Stimulated activated CD8-positive, alpha-beta memory T cell treated with anti-CD3 and anti-CD28 coated beads, Interleukin-12 subunit alpha, Interleukin-12 subunit beta, amount 100 ng/mL, for 24 hours (primary cell): ENCODE results near the gene LY9.

Experiments
- DNase-seq: peaks from one replicate; pipeline ENCODE4 v3.0.0-alpha.2; 2020; ENCODE audit errors: extremely low read depth

The LY9 gene

DNA sequence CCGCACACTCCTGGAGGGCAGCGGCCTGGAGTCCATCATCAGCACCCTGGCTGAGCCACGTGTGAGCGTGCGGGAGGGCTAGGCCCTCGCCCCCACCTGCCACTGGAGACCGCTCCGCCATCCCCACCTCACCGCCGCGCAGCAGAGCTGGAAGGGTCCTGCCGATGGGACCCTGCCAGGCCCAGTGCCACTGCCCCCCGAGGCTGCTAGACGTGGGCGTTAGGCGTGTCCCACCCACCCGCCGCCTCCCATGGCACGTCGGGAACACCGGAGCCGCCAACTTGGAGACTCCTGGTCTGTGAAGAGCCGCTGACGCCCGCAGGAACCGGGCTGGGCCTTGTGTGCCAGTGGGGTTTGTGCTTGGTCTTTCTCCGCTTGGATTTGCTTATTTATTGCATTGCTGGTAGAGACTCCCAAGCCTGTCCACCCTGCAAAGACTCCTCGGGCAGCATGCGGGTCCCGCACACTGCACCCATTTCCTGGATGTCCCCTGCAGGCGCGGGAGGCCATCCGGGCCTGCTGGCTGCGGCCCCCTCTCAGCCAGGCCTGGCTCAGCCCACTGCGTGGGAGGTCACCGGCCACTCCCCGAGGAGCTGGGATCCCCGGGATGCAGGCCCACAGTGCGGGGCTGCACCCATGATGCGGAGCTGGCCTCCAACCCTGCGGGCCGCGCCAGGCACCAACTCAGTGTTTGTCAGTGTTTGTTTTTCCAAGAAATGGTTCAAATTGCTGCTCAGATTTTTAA, 6.0 kb downstream of the LY9 start:
- no peak for DNase-seq

DNA sequence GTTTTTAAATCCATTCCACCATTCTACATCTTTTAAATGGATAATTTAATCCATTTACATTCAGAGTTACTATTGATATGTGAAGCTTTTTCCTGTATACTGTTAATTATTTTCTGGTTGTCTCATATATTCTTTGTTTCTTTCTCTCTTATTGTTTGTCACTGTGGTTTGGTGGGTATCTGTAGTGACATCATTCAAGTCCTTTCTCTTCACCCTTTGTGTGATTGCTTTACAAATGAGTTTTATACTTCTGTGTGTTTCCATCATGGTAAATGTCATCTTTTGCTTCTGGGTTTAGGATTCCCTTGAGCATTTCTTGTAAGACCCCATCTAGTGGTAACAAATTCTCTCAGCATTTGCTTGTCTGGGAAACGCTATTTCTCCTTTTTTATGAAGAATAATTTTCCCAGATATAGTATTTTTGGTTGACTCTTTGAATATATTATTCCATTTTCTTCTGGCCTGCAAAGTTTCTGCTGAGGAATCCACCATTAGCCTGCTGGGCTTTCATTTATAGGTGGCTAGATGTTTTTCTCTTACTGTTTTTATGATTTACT, 10.2 kb downstream of the LY9 start:
- no peak for DNase-seq

DNA sequence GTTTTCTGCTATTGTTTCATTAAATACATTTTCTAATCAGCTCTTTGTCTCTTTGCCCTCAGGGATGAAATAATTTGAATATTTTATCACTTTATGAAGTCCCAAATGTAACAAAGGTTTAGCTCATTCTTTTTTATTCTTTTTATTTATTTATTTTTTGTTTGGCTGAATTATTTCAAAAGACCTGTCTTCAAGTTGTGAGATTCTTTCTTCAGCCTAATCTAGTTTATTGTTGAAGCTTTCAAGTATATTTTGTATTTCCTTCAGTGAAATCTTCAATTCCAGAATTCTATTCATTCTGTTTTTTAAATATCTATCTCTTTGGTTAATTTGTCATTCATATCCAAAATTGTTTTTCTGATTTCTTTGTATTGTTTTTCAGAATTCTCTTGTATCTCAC, 10.8 kb downstream of the LY9 start:
- DNase-seq = no peak

DNA sequence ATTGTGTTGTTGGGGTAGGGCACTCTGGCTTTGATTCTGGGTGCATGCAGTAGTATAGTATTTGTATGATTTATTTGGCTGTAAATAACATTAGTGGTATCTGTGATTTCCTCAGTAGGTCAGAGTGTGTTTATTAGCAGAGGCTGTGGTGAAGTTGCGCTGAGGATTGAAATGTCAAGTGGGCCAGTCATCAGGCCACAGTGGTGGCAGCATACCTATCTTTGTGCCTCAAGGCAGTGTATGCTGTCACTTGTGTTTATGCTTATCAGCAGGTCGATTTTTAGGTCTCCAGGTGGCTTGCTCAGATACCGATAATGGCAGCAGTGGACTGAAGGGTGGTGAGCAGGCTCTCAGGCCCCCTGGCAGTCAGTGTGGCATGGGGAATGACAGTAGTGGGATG, 11.3 kb downstream of the LY9 start:
- no peak for DNase-seq

DNA sequence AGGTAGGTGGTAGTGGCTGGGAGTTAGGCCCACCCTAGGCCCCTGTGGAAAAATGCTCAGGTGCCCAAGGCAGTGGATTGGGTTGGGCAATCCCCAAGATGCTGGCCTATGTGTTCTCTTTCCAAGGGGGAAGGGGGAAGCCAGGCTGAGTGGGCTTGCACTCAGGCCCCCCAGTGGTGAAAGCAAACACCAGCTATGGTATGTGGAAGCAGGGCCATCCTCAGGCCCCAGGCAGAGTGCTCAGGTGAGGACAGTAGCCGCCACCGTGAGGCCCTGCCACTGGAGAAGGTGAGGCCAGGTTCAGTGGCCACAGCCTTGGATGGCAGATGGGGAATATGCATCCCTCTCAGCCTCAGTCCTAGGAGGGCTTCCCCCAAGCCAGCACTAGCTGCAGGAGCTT, 11.8 kb downstream of the LY9 start:
- no peak for DNase-seq

DNA sequence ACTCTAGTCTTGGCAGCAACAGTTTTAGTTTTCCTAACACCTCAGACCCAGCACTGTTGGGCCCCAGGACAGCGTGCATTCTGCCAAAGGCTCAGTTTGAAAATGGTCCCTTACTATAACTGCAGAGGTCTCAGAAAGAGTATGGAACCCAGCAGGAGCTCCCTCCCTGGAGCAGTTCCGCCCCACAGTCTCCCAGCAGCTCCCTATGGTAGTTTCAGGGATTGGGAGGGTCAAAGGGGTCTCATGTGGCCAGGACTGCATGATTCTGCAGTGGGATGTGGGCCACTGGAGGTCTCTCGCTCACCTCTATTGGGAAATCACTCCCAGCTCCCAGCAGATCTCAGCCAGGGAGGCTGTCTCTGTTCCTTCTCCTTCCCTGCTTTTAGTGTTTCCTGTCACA, 12.3 kb downstream of the LY9 start:
- DNase-seq = no peak

DNA sequence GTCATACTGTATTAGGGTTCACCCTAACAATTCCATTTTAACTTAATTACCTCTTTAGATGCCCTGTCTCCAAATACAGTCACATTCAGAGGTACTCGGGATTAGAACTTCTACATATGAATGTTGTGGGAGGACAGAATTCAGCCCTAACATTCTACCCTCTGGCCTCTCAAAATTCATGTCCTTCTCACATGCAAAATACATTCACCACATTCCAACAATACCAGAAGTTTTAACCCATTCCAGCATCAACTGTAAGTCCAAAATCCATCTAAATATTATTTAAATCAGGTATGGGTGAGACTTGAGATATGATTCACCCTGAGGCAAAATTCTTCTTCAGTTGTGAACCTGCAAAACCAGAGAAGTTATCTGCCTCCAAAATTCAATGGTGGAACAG, 14.5 kb downstream of the LY9 start:
- no peak for DNase-seq

DNA sequence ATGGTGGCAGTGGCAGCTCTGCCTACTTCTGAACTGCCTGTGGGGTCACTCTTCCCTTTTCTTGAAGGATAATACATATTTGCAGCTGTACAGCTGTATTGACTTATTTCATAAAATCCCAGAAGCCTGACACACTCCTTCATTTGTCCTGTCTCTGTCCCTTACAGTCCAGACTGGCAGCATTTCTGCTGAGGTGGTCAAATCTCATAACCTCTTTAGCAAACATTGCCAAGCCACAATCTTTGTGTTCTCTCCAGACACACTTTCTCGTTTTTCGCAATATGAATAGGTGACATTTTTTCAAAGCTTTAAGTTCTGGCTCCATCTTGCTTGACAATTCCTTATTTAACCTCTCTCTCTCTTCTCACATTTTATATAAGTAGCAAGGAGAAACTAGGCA, 15.2 kb downstream of the LY9 start:
- DNase-seq = no peak

DNA sequence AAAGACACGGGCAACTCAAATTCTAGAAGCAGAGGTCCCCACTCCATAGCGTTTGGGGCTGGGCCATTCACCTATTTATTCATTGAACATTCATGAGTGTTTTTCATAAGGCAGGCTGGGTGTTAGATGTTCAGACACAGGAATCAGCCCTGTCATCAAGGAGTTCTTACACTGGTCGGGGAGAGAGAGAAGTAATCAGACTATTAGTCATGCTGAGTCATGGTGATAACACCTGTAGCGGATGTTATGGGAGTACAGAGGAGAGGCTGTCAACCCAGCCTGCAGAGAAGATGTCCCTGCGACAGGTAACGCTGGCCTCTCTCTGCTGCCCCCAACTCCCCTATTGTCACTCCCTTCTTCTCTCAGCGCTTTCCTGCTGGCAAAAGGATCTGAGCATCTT, 17.2 kb downstream of the LY9 start:
- DNase-seq = no peak

DNA sequence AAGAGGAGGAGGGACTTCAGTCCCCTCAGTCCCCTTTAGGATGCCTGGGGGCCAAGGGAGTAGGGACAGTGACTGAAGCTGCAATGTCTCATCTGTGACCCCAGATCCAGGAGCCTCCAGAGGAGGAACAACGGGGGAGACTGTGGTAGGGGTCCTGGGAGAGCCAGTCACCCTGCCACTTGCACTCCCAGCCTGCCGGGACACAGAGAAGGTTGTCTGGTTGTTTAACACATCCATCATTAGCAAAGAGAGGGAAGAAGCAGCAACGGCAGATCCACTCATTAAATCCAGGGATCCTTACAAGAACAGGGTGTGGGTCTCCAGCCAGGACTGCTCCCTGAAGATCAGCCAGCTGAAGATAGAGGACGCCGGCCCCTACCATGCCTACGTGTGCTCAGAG, 18.3 kb downstream of the LY9 start:
- no peak for DNase-seq

DNA sequence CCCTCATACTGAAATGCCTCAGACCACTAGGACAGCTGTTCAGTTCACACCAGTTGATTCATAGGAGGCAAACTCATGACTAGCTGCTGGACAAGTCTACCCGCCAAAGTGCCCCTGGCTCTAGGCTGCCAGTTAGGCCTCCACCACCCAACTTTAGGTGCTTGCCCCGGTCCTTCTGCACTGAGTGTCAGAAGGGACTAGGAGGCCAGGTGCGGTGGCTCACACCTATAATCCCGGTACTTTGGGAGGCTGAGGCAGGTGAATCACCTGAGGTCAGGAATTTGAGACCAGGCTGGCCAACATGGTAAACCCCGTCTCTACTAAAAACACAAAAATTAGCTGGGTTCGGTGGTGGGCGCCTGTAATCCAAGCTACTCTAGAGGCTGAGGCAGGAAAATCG, 18.9 kb downstream of the LY9 start:
- DNase-seq = no peak

DNA sequence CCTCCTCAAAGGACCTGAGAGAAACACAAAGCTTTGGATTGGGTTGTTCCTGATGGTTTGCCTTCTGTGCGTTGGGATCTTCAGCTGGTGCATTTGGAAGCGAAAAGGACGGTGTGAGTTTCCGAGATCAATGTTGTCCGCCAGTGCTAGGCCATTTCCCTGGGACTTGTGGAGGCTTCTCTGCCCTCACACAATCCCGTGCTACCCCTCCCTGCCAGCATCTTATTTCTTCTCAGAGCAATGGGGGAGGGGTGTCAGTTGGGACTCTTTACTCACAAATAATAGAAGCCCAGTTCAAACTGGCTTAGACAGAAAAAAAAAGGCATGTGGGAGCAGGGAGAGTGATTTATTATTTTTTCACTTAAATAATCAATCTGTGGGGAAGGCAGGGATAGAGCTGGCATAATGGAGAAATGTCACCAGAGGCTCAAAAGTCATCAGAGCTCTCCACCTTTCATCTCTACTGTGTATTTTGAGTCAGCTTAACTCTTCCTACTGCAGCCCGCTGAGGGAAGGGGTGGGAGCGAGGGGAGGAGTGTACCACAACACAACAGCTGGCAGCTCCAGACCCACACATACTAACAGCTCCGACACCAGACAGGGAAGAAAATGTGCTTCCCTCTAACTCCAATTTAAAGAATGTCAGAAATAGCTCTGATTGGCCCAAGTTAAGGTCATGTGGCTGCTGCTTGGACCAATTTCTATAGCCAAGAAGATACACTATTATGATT, 22.4 kb downstream of the LY9 start:
- DNase-seq = no peak

DNA sequence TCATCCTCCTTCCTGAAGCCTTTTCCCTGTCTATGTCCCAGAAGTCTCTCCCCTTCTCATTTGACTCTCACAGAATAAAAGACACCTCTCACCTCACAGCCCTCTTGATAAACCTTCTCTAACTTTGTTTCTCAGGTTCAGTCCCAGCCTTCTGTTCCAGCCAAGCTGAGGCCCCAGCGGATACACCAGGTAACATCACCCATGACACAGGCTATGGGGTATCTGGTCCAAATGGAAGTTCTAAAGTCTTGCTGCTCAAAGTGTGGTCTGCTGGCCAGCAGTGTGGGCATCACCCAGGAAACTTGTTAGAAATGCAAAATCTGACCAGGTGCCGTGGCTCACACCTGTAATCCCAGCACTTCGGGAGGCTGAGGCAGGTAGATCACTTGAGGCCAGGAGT, 23.2 kb downstream of the LY9 start:
- DNase-seq = no peak

DNA sequence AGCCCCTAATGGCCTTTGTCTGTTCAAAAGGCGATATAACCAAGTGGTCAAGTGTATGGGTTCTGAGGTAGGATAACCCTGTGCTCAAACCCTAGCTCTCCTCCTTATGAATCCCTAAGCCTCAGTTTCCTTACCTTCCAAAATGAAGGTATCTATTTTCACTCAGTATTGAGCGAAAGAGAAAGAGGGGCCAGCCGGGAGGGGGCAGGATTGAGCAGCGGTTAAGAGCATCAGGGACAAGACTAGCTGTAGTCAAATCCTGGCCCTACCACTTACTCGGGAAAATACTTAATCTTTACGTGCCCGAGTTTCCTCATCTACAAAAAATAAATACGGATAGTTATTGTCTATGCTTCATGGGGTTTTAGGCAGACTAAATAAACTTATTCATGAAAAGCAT, 25.7 kb downstream of the LY9 start:
- no peak for DNase-seq

DNA sequence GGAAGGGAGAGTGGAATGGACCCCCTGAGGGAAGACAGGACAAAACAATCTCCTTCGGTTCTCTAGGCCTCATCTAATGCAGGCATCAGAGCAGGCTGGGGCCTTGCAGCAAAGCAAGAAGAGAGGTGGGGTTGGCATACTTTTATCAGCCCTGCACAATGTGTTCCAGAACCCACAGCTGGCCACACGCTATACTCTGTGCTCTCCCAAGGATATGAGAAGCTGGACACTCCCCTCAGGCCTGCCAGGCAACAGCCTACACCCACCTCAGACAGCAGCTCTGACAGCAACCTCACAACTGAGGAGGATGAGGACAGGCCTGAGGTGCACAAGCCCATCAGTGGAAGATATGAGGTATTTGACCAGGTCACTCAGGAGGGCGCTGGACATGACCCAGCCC, 27.3 kb downstream of the LY9 start:
- no peak for DNase-seq

DNA sequence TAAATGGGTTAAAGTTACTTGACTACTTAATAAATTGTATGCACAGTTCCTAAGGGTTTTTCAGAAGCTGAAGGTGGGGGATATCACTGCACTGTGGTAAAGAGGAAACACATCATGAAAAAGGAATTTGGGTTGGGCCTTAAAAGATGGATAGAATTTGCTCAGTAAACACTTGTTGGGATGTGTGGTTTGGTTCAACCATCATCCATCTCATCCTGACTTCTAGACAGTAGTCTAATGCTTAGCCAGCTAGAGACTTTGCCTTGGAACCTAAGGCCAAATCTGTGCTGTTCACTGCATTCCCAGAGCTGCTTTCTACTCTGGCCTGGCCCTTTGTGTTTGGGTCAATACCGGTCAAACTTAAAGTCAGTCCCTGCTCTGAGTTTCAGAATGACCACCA, 30.6 kb downstream of the LY9 start:
- DNase-seq = no peak

DNA sequence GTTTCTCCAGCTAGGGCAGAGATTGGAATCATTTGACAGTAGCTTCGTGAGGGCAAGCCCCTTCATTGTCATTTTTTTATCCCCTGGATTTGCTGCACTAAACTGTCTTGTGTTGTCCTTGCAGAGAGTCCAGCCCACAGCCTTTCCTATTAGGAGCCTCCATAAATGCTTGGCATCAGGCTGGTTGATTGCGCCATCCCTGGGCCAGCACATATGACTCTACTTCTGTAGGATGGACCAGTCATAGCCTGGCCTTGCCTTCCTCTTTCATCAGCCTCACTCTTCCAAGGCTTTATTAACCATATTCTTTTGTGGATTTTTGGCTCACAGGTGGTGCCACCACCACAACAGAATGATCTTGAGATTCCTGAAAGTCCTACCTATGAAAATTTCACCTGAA, 31.4 kb downstream of the LY9 start:
- no peak for DNase-seq

DNA sequence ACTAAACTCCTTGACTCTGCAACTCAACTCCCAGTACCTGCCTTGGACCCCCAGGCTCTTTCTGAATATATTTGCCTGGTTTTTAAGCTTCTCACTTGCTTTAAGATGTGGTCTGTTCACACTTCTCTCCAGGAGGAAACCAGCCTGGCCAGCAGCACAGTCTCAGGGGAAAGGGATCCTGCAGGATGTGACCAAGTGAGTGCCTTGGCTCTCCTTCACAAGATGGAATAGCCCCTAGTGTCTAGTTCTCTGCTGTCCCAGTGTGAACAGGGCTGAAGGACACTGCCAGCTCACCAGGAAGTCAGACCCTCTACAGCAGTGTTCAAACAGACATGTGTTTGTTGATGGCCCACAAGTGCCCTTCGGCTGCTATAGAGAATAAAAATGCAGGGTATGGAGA, 33.8 kb downstream of the LY9 start:
- no peak for DNase-seq

DNA sequence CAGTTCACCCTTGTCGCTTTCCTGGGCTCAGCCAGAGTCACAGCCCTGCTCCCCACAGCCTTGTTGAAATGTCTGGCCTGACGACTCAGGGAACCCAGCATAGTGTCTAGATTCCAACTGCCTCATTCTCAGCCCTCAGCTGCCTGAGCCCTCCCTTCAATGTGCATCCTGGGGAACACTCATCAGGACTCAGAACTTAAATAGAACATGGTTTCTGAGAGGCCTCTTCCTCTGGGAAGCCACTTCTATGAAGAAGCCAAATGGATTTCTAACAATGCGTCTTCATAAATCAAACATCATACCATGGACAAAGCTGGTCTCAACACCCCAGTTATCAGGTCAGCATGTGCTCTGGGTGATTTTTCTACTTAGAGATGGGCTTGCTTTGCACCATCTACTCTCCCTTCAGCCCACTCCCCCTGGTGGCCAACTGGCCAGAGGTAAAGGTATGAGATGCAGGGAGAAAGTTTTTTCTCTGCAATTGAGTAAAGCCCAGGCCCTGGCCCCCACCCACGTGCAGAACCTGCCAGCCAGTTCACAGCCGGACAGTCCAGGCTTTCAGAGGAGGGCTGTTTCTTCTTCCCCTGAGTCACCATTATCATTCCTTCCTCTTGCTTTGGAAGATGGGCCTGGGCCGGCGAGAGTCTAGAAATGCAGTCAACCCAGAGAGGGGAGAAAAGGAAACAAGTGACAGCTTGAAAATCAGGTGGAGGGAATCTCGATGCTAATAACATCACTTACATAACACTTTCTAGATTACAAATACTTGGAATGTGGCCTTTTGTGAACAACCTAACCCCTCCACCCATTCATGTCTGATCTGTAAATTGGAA, 34.6 kb downstream of the LY9 start:
- peak; percentile 45 for DNase-seq

DNA sequence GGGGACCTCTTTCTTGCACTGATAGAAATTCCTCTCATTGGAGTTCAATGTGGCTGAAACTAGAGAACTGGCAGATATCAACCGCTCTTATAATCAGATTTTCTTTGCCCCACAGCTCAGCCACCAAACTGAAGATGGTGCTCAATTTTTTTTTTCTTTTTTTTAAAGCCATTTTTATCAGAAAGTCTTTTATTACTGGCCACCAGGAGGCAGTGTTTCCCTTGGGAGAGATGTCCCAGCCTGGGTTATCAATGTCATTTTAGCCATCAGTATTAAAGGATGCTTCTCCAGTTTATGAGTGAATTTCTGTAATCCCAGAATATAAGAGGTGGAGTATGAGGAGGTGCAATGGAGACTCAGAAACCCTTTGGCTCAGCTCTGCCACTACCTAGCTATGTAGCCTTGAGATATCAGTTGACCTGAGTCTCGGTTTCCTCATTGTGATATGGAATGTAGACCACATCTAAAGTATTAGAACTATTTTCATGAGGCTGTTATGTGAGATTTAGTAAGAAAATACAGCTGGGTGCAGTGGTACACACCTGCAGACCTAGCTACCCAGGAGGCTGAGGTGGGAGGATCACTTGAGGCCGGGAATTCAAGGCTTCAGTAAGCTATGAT, 39.1 kb downstream of the LY9 start:
- DNase-seq = no peak

DNA sequence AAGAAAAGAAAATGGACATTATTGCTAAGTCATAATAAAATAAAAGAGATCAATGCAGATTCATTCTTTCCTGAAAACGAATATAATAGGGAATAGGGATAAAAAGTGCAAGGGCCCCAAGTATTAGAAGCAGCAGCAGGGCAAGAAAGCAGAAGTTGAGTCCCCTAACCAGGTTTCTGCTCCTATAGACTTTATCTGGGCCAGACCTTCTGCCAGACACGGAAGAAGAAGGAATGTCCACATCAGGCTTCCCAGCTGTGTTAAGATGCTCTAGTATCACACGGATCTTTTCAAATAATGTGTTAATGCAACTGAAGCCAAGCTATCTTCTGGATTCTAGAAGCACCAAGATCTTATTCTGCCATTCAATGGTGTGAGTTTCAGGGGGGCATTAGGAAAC, 39.8 kb downstream of the LY9 start:
- DNase-seq = no peak

DNA sequence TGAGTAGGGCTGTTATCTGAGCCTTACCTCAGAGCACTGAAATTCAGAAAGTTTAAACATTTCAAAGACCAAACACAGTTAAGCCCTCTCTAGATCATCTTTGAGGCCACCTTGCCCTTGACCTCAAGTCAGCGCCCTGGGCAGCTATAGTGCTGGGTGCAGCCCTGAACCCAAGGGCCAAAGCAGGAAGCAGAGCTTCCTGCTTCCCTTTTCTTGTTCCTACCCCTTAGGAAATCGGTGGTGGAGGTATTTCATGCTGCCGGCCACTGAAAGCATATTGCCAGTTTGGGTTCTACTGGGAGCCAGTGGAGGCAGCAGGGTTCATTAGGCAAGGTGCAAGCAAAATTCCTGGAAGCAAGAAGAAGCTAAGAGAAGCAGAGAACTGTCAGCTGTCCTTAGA, 40.6 kb downstream of the LY9 start:
- DNase-seq = no peak
